GM21360 (cell line): ENCODE results near the gene ASMTL.

Experiments used
- ATAC-seq: cut with Tn5 transposase; IDR thresholded peaks from one replicate; pipeline ENCODE4 v1.9.1; 2021; ENCODE audit warnings: mild to moderate bottlenecking, moderate library complexity; ENCODE audit not compliant: unreplicated experiment

ASMTL gene

GRCh38 chrX:1355131-1356046, 97.3 kb downstream of the ASMTL start:
- ATAC-seq, result no peak

- ATAC-seq, result no peak
Observed at GRCh38 chrX:1354036-1355019, 98.4 kb downstream of the ASMTL start.
